AML-193 (cell line): ENCODE results near the gene PSMB1.

Source experiments
- DNase-seq, 2 experiments: peaks; one replicate each; lab custom pipeline; 2025; lab: John Stamatoyannopoulos, UW

The PSMB1 gene

GRCh38 chr6:170552765-170553533 is at the start of gene PSMB1:
PSMB1 (minus strand) TSS chr6:170553307; CDS start chr6:170553242, 65 bp downstream.
- DNase-seq: peak; percentile 89 to 90

GRCh38 chr6:170597278-170597677 is 44.2 kb upstream of the PSMB1 start:
- DNase-seq: no peak

GRCh38 chr6:170596426-170596825 is 43.3 kb upstream of the PSMB1 start:
- DNase-seq: no peak

- DNase-seq: no peak
Measured at GRCh38 chr6:170590725-170591124, 37.6 kb upstream of the PSMB1 start.

GRCh38 chr6:170584954-170585498 is 31.9 kb upstream of the PSMB1 start:
- peak in 1 of 2 experiments; percentile 39 for DNase-seq

- DNase-seq: peak; percentile 96 to 97
Measured at GRCh38 chr6:170584181-170584953, 31.3 kb upstream of the PSMB1 start, which contains the start of gene PDCD2. PDCD2 (minus strand) TSS chr6:170584637; CDS start chr6:170584581, 56 bp downstream.

- DNase-seq: peak; percentile 53 to 54
Measured at GRCh38 chr6:170583756-170584180, 30.7 kb upstream of the PSMB1 start.

- DNase-seq: no peak
Measured at GRCh38 chr6:170578909-170579308, 25.8 kb upstream of the PSMB1 start.

- DNase-seq: no peak
Measured at GRCh38 chr6:170575250-170575649, 22.1 kb upstream of the PSMB1 start.

GRCh38 chr6:170572704-170573466 is 19.8 kb upstream of the PSMB1 start:
- DNase-seq: no peak

- no peak for DNase-seq
Measured at GRCh38 chr6:170564936-170565530, 11.9 kb upstream of the PSMB1 start.

- DNase-seq: no peak
Measured at GRCh38 chr6:170561555-170561954, 8.4 kb upstream of the PSMB1 start.

GRCh38 chr6:170555305-170555704 is 2.2 kb upstream of the PSMB1 start:
- no peak for DNase-seq

- DNase-seq: no peak
Measured at GRCh38 chr6:170554796-170555137, 1.7 kb upstream of the PSMB1 start.

GRCh38 chr6:170554013-170554795 is 1.1 kb upstream of the PSMB1 start, which contains the start of gene TBP:
TBP (plus strand) TSS chr6:170554369; CDS start chr6:170557030, 2,661 bp downstream.
- peak; percentile 99 for DNase-seq

- peak; percentile 59 to 75 for DNase-seq
Measured at GRCh38 chr6:170553534-170554012, 466 bp upstream of the PSMB1 start.

GRCh38 chr6:170545405-170545804 is 7.7 kb downstream of the PSMB1 start:
- DNase-seq: no peak

- DNase-seq: no peak
Measured at GRCh38 chr6:170542031-170542719, 10.9 kb downstream of the PSMB1 start.

- DNase-seq: no peak
Measured at GRCh38 chr6:170537329-170537728, 15.8 kb downstream of the PSMB1 start.

- no peak for DNase-seq
Measured at GRCh38 chr6:170536671-170537070, 16.4 kb downstream of the PSMB1 start.
